GM18951 (cell line): ENCODE data around the gene COX5A.

Source experiments
- POLR2A ChIP-seq: IDR thresholded peaks from 4 replicates; pipeline ENCODE4 v1.6.1; 2011; ENCODE audit warnings: mild to moderate bottlenecking; ENCODE audit not compliant: insufficient read length, insufficient read depth; ENCODE audit errors: extremely low read depth
- in situ Hi-C: fragments of 300-500 bp; cut with MboI; formaldehyde crosslinking; loops from one replicate; pipeline ENCODE4 v1.12.0; 2022; ENCODE audit warnings: low sequenced_read_pairs, mixed read lengths, inconsistent platforms; ENCODE audit not compliant: unreplicated experiment

Gene COX5A

DNA sequence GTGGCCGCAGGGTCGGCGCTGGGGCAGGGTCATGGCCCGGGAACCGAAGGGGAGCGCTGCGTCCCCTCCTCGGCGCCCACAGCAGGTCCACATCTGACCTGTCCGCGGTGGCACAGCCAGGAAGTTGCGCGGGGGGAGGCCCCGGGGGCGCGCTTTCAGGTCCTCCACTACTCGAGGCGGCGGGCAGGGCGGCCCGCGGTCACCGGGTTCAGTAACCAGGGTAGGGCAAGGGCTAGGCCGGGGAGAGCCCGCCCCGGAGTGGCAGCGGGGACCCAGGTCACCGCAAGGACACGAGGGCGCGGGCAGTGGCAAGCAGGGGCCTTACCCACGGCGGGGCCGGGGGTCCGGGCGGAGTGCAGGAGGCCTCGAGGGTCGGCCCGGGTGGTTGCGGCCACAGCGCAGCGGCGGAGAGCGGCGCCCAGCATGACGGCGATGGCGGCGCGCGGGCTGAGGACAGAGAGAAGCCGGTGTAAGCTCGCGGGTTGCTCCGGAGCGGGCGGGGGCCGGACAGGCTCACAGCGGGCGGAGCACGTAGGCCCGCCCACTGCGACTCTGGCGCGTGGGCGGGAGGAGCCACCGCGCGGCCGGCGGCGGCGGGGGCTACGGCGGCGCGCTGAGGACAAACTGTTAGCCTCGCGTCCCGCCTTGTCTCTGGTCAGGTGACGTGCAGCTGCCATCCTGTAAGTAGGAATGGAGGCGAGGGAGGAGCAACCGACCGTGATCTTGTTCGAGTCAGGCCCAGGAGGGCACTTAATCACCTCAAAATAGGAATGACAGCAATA, at the start of gene COX5A:
Gene COX5A (minus strand): TSS at position 484 of the 782 bp plus-strand sequence. CDS start 59 bp downstream, at position 425.
- in situ Hi-C loops = loop anchor here (25.0 kb wide), 1 partner anchor 300 kb away; no protein-coding TSS in a partner anchor

DNA sequence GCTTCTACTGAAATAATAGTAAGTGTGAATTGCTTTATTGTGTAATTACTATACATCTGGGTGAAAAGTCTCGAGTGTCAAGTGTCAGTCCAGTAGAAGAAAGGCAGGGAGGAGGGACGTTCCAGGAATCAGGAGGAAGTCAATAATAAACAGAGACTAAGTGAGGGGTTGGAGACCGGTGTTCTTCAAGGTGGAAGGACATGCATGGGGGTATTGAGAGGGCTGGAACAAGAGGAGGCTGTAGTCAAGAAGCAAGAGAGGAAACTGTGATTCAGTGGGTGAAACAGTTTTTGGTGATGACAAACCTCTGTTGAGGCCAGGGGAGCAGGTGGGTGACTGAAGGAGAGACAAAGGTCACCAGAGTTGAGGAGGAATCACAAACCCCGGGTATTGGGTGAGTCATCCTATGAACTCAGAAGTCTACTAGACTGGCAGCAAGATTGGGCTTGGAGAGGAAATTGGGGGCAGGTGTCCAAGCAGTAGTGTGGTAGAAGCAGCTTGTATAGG, 45.9 kb upstream of the COX5A start:
- in situ Hi-C loops = no loop called here
- TF ChIP-seq POLR2A = no peak

More for the DNA sequence above, at the start of gene COX5A:
- TF ChIP-seq POLR2A = peak; percentile 94

DNA sequence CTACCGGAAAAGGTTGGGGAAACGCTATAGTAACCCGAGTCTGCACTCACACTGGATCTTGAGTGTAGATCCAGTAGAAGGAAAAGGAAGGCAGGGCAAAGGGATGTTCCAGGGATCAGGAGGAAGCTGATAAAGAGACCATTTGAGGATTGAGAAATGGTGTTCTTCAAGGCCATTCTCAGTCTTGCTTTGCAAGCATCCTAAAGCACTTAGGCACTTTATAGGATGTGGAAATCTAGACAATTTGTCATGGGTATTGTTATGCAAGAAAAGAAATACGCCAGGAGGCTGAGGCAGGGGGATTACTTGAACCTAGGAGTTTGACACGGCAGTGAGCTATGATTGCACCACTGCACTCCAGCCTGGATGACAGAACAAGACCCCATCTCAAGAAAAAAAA, 44.3 kb upstream of the COX5A start:
- in situ Hi-C loops = no loop called here

GRCh38 chr15:74978503-74978902, 40.6 kb upstream of the COX5A start:
- in situ Hi-C loops = no loop called here
- TF ChIP-seq POLR2A = no peak

More for the DNA sequence above, 44.3 kb upstream of the COX5A start:
- TF ChIP-seq POLR2A = no peak

GRCh38 chr15:74978077-74978476, 40.2 kb upstream of the COX5A start:
- TF ChIP-seq POLR2A = no peak
- in situ Hi-C loops = no loop called here

DNA sequence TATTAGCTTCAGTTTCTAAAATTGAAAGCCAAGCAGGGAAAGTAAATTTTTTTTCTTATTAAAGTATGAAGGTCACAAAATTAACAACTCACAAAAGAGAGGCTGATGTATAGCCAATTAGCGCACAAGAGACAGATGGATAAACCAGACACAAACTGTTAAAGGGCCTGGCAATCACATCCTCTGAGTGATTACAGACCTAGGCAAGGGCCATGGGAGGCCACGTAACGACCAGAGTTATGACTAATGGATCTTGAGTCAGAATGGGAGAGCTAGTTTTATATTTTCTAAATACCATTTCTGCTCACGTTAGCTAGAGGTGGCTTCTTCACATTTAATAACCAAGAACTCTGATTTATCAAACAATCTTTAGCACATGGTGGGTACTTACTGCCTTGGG, 39.7 kb upstream of the COX5A start:
- in situ Hi-C loops = no loop called here
- TF ChIP-seq POLR2A = no peak

DNA sequence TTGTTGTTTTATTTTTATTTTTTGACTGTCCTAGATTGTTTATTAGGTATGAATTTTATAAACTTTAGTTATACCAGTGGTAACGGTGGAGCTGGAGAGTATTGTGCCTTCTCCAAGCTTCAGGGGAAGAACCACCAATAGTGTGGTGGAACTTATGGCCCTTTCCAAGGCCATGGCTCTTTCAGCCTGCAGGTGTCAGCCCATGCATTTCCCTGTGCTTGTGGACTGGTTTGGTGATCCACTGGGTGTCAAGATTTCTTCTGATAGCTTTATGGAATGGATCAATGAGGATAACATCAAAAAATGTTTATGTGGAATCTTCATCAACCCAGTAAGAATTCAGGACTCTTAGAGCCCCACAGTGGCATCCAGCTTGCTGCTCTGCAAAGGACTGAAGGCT, 38.3 kb upstream of the COX5A start:
- in situ Hi-C loops = no loop called here
- TF ChIP-seq POLR2A = no peak

DNA sequence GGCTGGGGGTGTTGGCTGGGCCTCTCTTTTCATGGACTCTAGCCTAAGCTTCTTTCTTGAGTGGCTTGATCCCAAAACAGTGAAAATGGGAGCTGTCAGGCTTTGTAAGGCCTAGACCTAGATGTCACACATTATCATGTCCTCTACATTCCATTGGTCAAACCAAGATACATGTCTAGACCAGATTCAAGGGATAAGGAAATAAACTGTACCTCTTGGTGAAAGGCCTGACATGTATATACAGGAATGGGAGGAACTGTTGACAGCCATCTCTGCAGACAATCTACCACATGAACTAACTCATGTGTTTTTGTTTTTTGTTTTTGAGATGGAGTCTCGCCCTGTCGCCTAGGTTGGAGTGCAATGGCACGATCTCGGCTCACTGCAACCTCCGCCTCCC, 29.8 kb upstream of the COX5A start:
- in situ Hi-C loops = no loop called here
- no peak for TF ChIP-seq POLR2A

GRCh38 chr15:74964794-74965193, 26.9 kb upstream of the COX5A start:
- TF ChIP-seq POLR2A = no peak
- in situ Hi-C loops = no loop called here

GRCh38 chr15:74963213-74963612, 25.3 kb upstream of the COX5A start:
- in situ Hi-C loops = no loop called here
- TF ChIP-seq POLR2A = no peak

DNA sequence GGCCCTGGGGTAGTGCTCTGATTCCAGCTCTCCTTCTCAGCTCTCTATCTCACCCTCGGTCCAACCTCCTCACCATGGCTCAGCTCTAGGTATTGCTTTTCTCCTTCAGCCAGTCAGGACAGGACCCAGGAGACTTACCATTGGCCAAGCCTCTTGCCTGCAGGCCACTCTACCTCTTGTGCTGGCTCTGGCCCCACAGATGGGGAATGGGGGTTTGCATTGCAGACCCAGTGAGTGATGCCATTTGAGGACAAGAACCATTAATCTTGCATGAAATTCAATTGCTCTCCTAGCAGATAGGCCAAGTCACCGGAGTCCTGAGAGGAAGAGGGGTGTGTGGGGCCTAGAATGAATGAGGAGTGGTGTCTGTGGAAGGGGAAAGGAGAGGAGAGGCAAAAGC, 24.8 kb upstream of the COX5A start:
- in situ Hi-C loops = no loop called here
- no peak for TF ChIP-seq POLR2A

DNA sequence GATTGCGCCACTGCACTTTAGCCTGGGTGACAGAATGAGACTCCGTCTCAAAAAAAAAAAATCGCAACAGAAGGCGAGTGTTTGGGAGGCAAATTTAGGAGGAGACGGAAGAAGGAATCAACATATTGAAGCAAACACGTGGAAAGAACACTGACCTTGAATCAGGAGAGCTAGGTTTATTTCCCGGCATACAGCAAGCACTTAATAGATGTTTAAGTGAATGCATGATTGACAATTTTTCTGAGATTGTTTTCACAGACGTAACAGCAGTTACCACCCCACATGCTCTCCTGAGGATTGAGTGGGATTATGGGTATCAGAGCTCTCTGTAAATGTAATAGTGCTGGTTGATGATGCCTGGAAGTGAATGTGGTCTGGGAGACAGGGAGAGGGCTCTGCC, 24.3 kb upstream of the COX5A start:
- in situ Hi-C loops = no loop called here
- no peak for TF ChIP-seq POLR2A

GRCh38 chr15:74961616-74962015, 23.7 kb upstream of the COX5A start:
- in situ Hi-C loops = no loop called here
- no peak for TF ChIP-seq POLR2A

DNA sequence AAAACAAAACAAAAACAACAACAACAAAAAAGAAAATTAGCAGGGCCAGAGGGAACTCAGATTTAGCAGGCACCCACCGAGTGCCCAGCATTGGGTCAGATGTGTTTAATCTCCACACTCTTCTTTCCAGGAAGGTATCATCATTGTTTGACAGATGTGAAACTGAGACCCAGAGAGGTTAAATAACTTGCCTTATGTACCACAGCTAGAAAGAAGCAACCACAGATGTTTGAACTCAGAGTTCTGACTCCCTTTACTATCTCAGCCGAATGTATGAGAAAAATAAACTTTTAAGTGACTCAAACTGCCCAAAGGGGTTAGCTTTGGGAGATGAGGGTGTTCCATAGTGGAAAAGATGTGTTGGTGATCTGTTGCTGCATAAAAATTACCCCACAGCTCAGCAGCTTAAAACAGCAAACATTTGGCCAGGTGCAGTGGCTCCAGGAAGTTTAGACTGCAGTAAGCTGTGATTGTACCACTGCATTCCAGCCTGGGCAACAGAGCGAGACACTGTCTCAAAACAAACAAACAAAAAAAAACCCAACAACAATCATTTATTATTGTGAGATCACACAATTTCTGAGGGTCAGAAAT, 23.2 kb upstream of the COX5A start:
- TF ChIP-seq POLR2A = no peak
- in situ Hi-C loops = no loop called here
